Stimulated activated CD8-positive, alpha-beta memory T cell treated with anti-CD3 and anti-CD28 coated beads, Interleukin-4, amount 100 ng/mL, for 24 hours (primary cell): Measurements from ENCODE around the gene NLE1.
"Not testable (repeated sequence)": the region's sequence is repeated elsewhere in the genome, so short reads cannot be mapped to it uniquely, and the experiment has no call there.

Source experiments
- DNase-seq: peaks from one replicate; pipeline ENCODE4 v3.0.0-alpha.2; 2020; ENCODE audit warnings: low read depth

The NLE1 gene

GRCh38 chr17:35162755-35163154 lies 20.7 kb upstream of the NLE1 start:
- DNase-seq = no peak

- DNase-seq = no peak
These were observed 19.2 kb upstream of the NLE1 start for GRCh38 chr17:35161281-35161761.

GRCh38 chr17:35160354-35161201 lies 18.5 kb upstream of the NLE1 start:
- DNase-seq = no peak

DNA sequence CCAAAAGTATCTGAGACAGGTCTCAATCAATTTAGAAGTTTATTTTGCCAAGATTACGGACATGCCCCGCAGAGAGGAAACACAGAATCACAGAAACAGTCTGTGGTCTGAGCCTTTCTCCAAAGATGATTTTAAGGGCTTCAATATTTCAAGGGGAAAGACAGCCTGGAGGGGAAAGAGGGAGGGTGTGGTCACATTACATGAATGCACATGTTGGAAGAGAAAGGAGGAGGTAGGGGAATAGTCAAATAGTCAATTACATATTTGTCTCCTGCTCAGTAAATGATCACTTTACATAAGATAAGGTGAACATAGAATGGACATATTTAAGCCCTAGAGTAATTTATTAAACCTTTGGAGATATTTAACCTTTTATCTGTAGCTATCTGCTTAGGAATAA lies 17.8 kb upstream of the NLE1 start:
- DNase-seq = no peak

DNA sequence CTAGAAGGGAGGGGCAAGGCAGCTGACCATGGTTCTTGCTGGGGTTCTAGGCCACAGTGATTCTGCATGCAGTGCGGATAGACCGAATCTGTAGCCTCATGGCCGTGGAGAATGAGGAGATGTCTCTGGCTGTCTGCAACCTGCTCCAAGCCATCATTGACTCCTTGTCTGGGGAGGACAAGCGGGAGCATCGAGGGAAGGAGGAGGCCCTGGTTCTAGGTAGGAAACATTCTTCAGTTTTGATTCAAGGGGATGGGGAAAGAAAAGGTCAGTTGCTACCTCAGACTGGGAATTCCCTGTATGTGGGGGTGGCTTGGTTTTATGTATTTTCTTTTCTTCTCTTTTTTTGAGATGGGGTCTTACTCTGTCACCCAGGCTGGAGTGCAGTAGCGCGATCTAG lies 13.1 kb upstream of the NLE1 start:
- no peak for DNase-seq

DNA sequence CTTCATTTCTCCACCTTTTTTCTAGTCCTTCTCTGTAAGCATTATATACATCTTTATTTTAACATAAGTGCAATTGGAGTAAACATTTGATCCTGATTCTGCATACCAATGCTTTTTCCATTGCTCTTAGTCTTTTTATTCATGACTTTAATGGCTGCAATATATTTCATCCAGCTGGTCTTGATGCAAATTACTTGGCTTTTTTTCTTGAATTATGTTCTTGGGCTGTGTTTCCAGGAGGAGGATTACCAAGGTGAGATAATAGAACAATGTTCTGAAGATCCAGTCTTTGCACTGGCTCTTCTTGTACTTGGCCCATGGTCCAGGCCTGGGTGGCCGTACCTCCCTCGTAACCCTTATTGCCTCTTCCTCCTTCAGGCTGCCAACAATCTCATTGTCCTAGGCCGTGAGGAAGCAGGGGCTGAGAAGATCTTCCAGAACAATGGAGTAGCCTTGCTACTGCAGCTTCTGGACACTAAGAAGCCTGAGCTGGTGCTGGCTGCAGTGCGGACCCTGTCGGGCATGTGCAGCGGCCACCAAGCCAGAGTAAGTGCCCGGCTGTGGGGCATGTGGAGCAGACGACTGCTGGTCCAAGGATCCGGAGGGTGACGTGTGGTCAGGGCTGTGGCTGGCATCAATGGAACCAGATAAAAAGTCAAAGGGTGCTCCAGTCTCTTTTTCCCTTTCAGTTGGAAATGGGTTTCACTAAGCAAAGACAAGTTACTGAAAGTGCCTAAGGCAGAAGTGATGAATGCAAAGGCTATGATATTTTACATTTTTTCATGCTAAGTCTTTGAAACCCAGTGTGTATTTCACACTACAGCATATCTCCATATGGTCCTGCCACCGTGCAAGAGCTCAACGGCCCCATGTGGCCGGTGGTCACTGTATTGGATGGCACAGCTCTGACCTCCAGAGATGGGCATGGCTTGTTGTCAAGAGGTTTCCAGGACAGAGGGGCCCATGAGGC lies 12.4 kb upstream of the NLE1 start:
- no peak for DNase-seq

GRCh38 chr17:35152421-35153140 lies 10.5 kb upstream of the NLE1 start:
- no peak for DNase-seq

GRCh38 chr17:35151080-35151479 lies 9.0 kb upstream of the NLE1 start:
- DNase-seq = not testable (repeated sequence)

GRCh38 chr17:35149941-35150340 lies 7.8 kb upstream of the NLE1 start:
- DNase-seq = no peak

DNA sequence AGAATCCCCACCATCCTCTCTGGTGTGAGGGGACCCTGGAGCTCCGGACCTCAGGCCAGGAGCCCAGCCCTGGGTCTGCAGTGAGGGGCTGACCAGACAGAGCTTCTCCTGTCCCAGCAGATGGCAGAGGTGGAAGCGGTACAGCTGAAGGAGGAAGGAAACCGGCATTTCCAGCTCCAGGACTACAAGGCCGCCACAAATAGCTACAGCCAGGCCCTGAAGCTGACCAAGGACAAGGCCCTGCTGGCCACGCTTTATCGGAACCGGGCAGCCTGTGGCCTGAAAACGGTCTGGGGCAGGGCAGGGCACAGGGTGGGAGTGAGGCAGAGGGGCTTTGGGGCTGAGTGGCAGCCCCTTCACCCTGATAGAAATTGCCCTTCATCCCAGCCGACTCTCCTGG lies 6.0 kb upstream of the NLE1 start:
- no peak for DNase-seq

GRCh38 chr17:35147375-35147905 lies 5.3 kb upstream of the NLE1 start, which contains the start of gene UNC45B:
Gene UNC45B, plus strand, starts transcription at chr17:35147817. Its CDS starts 447 bp downstream, at chr17:35148264.
- no peak for DNase-seq

DNA sequence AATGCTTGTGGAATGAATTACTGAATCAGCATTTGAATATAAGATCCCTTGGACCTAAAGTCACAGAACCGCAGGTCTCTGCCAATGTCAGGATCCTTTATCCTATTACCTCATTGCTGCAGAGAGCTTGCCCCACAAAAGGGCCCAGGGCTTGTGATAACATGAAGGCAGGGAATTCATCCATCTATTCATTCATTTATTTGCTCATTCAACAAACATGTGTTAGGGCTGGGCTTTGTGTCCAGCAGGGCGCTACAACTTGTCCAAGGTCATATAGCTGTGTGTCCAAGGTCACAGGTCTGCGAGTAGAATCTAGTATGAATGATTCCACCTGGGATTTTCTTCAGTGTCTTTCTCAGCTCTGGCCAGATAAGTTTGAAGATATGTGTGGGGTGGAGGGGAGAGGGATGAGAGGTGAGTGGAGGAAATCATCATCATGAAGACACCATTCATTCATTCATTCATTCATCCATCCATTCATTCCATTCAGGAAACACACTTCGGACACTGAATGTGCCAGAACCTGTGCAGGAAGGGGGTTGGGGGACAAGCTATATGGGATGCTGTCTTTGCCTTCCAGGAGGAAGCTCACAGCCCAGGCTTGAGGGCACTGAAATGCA lies 4.2 kb upstream of the NLE1 start:
- no peak for DNase-seq

DNA sequence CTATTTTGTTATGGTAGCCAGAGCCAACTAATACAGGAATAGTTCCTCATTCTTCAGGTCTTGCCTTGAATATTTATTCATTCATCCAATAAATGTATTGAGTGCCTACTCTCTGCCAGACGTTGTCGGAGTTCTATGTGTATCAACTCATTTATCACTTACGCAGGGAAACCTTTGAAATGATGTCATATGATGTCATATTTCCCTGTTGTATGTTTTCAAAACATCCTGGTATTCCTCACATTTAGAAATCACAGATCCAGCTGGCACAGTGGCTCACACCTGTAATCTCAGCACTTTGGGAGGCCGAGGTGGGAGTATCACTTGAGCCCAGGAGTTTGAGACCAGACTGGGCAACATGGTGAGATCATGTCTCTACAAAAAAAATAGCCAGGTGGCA lies 2.7 kb upstream of the NLE1 start:
- DNase-seq = no peak

DNA sequence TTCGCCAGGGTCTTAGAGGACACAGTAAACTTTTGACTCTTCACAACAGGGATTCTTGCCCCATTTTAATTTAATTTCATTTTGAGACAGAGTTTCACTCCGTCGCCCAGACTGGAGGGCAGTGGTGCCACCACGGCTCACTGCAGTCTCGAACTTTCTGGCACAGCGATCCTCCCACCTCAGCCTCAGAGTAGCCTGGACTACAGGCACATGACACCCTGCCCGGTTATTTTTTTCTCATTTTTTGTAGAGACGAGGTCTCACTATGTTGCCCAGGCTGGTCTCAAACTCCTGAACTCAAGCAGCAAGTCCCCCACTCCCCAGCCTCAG lies 329 bp upstream of the NLE1 start:
- no peak for DNase-seq

GRCh38 chr17:35138218-35138617 lies 3.9 kb downstream of the NLE1 start:
- no peak for DNase-seq

- no peak for DNase-seq
These were observed 6.8 kb downstream of the NLE1 start for GRCh38 chr17:35135322-35135721.

GRCh38 chr17:35132816-35133550 lies 9.1 kb downstream of the NLE1 start:
- no peak for DNase-seq

DNA sequence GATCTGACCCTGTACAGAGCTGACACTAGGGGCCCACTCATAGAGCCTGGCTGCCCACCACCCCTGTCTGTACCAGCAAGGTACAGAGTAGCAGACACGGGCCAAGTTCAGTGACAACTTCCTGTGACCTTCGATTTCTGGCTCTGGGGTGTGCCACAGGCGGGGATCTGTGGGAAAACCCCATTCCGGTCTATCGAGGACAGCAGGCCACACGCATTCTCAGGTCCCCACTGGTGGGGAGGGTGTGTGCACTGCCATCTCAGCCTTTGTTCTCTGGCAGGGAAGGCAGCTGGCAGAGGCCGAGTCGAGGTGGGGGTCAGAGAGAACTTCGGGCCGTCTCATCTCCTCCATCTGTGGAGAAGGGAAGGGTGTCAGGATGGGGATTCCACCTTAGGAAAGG lies 10.0 kb downstream of the NLE1 start:
- no peak for DNase-seq

- DNase-seq = no peak
These were observed 11.7 kb downstream of the NLE1 start for GRCh38 chr17:35130392-35130791.

DNA sequence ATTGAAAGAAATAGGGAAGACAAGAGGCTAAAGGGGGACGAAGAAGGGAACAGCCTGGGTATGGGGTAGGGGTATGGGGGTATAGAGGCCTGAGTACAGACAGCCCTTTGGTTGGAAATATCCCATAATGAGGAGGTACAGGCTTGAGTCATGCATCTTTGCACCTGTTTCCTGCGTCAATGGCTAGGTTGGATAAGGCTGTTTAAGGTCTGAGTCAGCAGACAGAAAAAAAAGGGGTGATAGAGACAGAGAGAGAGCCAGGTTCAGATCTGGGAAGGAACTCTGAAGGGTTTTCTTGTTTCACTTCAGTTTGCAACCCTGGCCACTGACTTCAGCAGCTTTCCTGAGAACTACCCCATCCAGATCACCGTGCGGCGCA lies 12.1 kb downstream of the NLE1 start:
- no peak for DNase-seq
